Epithelial cell of proximal tubule (primary cell): ENCODE measurements around the gene STK10. TPM values are rescaled to one million over a fixed set of nuclear protein-coding genes. Genes with fewer than 3 reads are reported as not detected.

ENCODE experiments used
- DNase-seq: peaks from one replicate; pipeline ENCODE4 v3.0.0-alpha.2; 2011; ENCODE audit warnings: low read depth
- H3K4me3 ChIP-seq: 2 replicates; pipeline ENCODE4 v1.5.1; 2011; ENCODE audit warnings: low read depth, mild to moderate bottlenecking, low read length
- CTCF ChIP-seq: conservative IDR thresholded peaks from 2 replicates; pipeline ENCODE4 v1.5.1; 2012; ENCODE audit warnings: low read depth, mild to moderate bottlenecking, low read length
- total RNA-seq: library from RNA; depleted of rRNA; stranded (reverse); fragments of >200 nt; gene quantifications from 2 replicates; pipeline ENCODE4 v1.2.3, GENCODE V29; 2015

STK10 gene
- total RNA-seq, 1 donor from 2014 or later, result 22.4 TPM

GRCh38 chr5:172065431-172066065, 122.5 kb downstream of the STK10 start:
- no peak for TF ChIP-seq CTCF
- no peak for DNase-seq
- H3K4me3 ChIP-seq, result no peak overlapping the region

GRCh38 chr5:172064766-172065165, 123.3 kb downstream of the STK10 start:
- no peak overlapping the region for H3K4me3 ChIP-seq
- no peak for DNase-seq
- TF ChIP-seq CTCF, result no peak

DNA sequence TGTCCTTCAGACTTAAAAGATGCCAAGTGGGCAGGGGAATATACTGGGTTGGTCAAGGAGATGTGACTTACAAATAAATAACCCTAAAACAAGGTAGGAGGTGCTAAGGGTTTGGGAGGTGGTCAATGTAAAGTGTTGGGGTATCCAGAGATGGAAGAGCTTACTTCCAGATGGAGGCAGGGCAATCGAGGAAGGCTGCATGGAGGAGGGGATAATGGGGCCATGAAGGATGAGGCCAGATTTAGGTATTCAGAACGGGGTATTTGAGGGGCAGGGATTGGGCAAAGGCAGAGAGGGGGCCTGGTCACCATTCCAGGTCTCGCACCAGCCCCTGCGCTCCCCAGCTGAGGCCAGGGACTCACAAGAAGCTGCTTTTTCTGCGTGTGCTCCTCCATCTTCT, 123.7 kb downstream of the STK10 start:
- no peak for DNase-seq
- no peak for TF ChIP-seq CTCF
- no peak overlapping the region for H3K4me3 ChIP-seq

- no peak for DNase-seq
Observed at GRCh38 chr5:172063463-172064235, 124.4 kb downstream of the STK10 start.

DNA sequence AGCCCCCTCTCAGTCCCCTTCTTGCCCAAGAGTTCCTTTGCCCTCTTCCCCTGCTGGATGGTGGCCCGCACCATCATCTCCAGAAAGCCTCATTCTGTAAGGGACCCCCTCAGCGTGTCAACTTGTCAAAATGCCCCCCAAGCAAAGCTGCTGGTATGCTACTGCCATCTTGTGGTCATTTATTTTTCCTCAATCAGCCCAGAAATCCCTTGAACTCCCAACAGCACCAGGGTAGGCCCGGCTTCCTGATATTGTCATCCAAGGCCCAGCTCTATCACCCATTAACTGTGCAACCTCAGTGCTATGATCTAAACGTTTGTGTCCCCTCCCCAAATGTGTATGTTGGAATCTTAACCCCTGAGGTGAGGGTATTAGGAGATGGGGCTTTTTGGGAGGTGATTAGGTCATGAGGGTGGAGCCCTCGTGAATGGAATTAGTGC, 128.3 kb downstream of the STK10 start:
- DNase-seq, result no peak
- TF ChIP-seq CTCF, result peak; percentile 71

More at GRCh38 chr5:172063463-172064235, 124.4 kb downstream of the STK10 start:
- H3K4me3 ChIP-seq, result no peak overlapping the region
- no peak for TF ChIP-seq CTCF

DNA sequence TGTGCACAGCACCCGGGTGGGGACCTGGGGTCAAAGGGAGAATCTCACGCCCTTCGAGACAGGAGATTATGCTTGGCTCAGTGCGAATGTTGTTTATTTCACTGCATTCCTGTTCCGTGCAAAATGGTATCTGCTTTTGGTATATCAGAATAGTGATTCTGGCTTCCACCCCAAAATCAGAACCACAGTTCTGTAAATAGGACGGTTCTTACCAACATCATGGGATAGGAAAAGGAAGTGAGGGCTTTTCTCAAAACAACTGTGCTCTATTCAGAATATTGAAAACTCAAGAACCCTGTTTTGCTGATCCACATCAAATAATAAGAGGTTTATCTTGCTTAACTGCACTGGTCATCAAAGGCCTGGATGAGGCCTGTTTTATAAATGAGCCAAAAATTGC, 129.9 kb downstream of the STK10 start:
- no peak for TF ChIP-seq CTCF
- DNase-seq, result no peak
- H3K4me3 ChIP-seq, result no peak overlapping the region

More for the DNA sequence above, 128.3 kb downstream of the STK10 start:
- no peak overlapping the region for H3K4me3 ChIP-seq
